HG02884 (cell line): Measurements from ENCODE around the gene RANBP10.

Source experiments
- ATAC-seq: cut with Tn5 transposase; IDR thresholded peaks from one replicate; pipeline ENCODE4 v1.9.1; 2021; ENCODE audit warnings: mild to moderate bottlenecking, moderate library complexity; ENCODE audit not compliant: unreplicated experiment

RANBP10 gene

DNA sequence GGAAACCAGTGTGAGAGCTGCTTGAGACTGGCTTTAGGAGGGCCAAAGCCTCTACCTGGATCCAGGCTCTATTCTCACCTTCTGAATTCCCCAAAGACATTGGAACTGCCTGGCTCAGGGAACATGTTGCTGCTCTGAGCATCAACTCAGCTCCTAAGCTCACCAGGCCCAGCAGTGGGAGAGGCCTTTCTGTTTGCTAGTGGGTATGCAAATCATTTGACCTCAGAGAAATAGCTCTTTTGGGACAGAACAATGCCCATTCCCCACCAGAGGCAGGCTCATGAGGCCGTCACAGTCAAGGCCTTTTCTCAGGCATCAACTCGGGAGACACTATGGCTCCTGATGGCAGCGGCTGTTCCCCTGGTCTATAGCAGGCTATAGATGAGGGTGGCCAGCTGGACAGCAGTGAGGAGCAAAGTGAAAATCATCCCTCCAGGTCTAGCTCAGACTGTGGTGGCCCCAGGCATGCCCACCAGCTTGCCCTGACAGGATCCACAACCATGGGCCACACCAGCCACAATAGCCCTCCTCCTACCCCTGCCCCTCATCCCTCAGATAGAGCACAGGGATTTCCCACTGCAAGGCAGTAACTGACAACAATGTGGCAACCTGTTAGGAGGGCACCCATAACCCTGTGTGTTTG is 56.8 kb downstream of the RANBP10 start:
- no peak for ATAC-seq

DNA sequence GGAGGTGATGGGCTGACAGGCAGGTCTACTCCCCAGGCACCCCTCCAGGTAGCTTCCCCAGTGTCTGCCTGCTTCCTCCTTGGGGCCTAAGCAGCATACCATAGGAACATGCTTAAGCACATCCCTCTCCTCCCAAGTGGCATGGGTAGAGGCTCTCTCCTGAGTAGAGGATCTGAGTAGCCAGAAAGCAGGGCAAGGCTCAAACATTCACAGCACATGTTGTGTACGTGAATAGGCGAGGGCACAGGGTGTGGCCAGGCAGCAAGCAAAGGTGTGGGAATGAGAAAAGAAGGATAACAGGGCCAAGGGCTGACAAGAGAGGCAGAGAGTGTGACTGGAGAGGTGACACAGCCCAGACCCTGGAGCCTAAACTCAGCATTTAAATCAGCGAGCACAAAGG is 57.5 kb downstream of the RANBP10 start:
- no peak for ATAC-seq

DNA sequence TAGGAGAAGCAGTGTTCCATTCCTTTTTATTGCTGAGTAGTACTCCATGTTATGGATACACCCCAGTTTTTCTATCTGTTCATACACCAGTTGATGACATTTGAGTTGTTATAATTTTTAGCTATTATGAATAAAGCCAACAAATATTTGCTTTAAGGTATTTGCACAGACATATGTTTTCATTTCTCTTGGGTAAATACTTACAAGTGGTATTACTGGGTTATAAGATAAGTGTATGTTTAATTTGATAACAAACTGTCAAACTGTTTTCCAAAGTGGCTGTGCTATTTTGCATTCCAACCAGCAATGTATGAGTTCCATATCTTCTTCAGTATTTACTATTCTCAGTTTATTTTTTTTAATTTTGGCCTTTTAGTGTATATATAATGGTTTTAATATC is 59.5 kb downstream of the RANBP10 start:
- no peak for ATAC-seq

DNA sequence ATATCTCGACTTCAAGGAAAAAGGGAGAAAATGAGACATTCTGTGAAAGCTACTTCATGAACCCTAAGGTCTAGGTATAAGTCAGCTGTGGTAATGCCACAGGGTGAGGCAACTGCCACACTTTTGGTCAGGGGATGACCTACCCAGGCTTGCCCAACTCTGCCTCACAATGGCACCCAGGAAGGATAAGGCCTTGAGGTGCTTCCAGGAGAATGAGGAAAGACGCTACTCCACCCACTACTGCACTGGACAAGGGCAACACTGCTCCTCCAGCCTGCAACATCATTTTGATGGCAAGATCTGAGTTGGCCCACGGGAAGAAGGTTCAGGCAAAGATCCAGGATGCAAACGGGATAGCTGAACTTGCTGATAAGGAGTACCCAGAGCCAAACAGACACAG is 65.2 kb downstream of the RANBP10 start:
- no peak for ATAC-seq

DNA sequence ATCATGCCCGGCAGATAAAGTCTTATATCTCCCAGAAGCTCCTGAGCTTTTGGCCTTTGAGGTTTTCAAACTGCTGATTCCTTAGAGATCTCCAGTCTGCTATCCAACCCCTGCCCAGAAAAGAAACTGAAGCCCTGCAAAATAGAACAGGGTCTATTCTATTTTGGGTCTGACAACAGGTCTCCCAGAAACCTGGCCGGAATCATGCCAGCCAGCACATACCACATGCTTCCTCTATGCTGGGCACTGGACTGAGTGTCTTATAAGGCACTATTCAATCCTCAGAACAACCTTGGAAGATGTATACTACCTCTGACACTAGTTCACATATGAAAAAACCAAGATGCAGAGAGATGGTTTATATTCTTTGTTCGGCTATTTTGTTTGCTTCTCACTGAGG is 66.0 kb downstream of the RANBP10 start:
- no peak for ATAC-seq

DNA sequence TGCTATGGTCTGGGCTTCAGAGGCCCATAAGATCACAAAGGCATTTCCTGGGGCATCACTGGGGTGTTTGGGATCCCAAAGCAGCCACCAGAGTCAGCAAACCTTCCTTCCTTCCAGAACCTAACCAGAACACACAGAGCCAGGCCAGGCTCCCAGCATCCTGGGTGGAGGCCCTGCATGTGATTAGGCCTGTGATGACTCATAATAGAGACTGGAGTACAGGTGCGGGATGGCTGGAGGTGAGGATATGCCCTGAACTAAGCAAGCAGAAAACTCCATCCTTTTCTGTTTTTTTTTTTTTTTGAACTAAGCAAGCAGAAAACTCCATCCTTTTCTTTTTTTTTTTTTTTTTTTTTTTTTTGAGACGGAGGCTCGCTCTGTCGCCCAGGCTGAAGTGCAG is 69.5 kb downstream of the RANBP10 start:
- no peak for ATAC-seq

DNA sequence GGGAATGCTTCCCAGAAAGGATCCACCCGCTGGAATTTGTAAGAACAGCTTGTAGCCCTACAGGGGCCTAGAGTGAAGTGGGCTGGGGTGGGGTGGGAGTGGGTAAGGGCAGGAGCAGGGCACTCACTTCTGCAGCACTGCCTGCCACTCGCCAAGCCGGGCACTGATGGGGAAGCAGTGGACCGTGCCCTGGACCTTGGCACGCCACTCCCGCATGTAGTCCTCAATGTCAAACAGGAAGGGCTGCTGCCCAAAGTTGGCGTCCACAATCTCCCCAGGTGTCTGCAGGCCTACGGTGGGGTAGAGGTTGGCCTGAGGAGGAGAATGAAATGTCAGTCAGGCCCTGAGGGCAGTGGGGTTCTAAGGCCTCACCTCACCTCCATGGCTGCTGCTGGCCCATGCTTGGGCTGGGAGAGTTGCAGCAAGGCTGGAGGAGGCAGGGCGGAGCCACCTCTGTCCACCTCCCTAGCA is 71.6 kb downstream of the RANBP10 start:
- no peak for ATAC-seq

DNA sequence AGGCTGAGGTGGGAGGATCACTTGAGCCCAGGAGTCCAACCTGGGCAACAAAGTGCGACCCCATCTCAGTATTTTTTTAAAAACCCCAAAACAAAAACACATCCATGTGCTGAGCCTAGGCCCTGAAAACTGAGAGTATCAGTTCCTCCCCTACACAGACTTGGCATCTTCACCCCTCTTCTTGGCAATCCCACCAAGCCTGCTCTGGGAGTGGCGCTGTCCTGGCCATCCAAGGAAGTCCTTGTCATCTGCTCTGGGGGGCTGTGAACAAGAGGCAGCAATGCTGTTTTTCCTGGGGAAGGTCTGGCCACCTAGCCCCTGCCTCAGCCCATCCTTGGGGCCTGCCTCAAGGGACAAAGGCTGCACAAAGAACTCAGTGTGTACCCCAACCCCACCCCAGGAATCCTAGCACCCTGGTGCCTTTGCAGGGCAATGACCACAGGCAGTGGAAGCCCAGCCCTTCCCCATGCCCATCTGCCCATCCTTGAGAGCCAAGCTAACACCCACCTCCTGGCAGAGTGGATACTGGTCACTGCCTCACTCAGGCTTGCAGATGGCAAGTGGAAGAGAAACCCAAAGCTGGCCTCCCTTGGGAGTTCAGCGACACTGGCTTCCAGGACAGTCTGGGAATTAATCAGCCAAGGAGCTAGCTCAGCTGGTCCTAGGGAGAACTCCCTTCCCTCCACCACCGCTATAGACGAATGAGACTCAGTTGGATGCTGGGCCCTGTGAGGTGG is 72.5 kb downstream of the RANBP10 start:
- no peak for ATAC-seq

DNA sequence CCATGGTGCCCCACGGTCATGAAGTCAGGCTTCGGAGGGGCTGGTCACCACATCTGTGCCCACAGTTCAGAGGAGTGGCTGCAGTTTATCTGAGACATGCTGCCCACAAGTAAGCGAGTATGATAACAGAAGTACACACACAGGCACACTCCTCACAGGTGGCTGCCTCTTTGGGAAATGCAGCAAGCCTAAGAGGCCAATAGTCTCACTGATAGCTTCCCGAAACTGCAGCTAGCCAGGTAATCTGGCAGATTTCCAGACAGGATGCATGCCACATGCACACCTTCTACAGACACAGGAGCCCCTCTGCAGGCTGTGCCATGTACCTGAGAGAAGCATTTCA is 74.6 kb downstream of the RANBP10 start:
- ATAC-seq: no peak

DNA sequence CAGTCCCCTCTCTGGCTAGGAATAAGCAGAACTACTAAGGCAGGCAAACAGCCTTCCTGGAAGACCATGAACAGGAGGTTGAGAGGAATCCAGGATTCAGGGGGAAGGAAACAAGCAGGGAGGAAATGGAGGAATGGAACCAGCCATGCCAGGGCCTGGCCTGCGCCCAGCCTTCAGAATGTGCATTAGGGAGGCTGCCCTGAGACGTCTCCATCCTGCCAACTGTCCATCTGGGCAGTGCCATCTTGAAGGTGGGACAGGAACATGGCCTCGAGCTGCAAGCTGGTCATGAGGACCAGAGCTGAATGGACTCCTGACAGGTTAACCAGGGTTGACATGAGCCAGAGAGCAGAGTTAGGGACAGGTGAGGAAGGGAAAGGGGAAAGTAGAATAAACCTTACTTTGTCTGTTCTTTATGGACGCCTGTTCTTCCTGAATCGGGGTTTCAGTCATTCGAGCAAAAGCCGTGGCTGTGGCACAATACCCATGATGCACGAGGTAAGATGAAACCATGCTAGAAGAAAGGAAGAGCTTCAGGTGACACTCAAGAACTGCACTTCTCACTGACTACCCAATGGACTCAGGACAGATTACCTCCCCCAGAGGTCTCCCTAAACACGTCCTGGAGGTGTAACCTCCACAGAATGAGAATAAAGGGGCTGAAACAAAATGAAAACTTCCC is 75.1 kb downstream of the RANBP10 start:
- ATAC-seq: no peak

DNA sequence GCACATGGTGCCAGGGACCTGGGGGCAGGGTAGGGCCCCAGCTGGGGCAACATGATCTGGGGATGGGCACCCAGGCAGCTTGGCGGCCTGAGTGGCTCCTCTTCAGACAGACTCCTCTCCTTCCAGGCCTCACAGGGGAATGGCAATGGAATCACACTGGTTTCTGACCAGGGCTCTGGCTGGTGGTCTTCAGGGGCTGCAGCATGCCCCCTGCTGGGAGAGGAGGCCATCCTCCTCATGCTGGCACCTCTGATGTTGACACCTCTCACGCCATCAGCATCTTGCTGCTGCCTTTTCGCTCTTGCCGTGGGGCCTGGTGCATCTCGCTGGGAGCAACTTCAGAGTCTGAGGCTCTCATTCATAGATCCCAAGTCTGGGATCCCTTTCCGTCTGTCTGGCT is 76.0 kb downstream of the RANBP10 start:
- ATAC-seq: no peak

DNA sequence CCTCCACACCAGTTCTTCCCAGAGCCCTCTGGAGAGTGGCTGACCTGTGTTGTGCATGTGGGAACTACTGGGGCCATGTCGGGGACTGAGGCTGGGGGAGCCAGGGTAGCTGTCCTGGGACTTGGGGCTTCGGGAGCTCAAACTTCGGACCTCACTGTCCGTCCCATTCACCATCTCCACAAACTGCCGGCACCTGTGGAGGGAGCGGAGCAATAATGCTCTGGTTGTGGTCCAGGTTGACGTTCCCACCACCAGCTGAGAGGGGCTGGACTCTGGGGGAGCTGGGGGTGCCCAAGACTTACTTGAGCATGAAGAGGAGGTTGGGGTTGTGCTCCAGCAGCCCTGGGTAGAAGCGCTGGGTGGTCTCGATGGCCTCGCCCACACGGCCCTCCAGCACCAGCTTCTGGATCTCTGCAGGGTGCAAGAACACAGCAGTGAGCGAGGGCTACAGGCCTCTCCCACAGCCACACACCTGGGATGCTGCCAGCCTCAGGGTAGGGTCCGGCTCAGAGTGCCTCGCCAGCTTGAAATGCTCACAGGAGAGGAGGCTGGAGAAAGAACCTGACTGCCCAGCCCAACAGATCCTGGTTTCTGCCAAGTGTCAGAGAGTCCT is 76.6 kb downstream of the RANBP10 start:
- no peak for ATAC-seq

DNA sequence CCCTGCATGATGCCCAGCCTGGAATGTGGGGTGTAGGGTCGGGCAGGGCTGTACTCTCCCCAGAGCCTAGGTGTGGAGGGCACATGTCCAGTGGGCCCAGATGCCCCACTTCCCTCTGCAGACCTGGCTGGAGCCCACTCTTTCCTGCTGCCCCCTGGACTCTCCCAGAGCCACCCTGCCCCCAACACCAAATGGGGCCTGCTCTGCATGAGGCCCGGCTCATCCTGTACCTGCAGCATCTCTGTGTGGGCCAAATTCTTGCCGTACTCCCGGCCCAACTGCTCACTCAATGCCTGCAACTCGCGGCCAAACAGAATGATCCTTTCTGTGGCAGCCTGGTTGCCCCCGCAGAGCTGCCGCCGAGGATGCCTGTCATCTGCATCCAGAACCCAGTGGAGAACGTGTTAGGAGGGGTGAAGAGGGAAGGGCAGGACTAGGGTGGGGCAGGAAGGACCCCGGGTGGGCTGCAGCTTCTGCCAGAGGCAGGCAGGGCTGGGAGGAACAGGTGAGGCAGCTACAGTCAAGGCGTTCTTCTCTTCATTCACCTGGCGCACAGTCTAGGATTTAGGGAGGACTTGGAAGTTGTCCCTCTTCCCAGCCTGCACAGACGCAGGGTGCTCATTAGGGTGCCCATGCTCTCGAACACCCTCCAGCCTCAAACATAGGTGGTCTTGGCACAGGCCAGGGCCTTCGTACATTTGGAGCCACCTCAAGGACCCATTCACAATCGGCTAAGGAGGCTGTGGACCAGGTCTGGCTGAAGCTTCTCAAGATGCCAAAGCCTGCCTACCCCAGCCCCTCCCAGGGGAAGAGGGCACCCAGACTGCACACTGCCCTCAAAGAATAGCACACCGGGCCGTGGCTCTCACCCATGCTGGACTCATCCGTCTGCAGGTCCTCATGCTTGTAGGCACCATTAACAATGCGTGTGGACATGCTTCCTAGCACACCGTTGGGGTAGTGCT is 78.6 kb downstream of the RANBP10 start:
- no peak for ATAC-seq

DNA sequence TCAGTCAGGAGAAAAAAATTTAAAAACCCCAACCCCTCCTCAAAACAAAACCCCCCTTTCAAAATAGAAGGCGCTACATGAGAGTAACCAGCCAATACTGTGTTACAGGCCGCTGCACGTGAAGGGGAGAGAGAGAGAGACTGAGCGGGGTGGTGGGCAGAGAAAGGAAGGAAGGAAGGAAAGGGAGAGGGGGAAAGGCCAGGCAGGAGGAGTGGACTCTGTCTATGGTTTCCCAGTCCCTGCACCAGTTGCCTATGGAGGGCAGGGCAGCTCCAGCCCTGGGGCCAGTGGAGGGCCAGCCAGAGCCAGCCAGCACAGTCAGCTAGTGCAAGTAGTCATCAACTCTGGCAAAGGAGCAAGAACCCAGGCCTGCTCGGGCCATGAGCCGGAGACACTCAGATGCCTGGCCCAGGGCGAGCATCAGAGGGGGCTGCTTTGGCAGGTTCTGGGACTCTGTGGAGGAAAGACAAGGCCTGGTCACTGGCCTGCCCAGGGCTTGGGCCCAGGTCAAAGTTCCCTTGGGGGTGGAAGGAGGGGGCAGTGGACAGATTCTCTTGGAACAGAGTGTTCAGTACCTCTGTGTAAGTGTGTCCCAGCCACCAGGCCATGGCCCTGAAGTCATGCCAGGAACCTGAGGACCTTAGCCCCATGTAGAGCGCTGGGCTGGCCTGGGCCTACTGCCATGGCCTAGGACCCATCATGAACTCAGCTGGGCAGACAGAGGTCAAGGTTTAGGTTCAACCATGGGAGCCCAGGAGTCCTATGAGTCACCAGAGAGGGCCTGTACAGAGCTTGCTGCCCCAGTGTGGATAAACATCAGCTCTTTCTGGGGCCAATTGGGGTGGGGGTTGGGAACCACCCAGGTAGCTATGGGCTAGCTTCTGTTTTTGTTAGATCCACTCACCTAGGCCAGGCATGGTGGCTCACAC is 80.0 kb downstream of the RANBP10 start:
- no peak for ATAC-seq

DNA sequence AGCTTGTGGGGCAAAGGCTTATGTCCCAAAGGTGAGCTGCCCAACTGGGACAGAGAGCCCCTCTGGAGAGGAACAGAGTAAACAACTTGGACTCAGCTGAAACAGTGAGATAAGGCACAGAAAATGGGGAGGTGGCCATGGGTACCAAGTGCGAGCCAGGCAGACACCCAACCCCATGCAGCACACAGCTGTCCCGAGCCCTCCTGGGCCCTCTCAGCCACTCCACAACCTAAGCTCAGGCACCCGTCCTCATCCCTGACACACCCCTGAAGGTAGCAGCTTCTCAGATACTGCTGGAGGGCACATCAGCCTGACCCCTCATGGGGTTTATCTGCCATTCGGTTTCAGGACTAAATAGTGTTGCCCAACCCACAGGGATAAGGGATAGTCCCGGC is 82.5 kb downstream of the RANBP10 start:
- no peak for ATAC-seq

DNA sequence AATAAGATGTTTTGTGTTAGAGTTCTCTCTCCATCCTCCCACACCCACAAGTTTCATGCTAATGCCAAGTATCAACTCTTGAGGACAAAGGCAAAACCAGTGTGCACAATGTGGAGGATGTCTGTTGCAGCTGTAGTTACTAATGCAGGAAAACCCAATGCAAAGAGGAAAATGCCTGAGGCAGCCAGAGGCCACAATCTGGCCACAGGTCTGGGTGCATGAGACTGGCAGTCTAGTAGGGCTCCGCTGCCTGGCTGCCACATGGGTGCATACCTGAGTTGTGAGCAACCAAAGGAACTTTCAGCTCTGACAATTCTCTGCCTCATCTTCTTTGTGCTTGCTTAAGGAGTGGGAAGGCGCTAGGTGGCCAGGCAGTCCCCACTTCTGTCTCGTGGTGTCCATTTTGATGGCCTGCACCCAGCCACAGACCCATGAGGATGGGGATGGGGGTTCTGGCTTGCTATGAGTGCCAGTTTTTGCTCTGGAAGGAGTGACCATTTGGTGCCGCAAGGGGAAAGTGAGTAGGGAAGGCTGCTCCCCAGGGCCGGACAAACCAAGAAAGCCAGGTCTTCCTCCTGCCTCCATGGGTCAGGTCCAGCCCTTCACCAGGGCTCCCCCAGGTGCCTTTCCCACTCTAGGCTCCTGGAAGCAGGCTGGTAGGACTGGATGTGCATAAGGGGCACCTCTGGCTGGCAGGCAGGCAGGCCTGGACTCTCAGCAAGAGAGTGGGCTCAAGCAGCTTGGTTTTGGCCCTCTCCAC is 83.0 kb downstream of the RANBP10 start:
- ATAC-seq: no peak

DNA sequence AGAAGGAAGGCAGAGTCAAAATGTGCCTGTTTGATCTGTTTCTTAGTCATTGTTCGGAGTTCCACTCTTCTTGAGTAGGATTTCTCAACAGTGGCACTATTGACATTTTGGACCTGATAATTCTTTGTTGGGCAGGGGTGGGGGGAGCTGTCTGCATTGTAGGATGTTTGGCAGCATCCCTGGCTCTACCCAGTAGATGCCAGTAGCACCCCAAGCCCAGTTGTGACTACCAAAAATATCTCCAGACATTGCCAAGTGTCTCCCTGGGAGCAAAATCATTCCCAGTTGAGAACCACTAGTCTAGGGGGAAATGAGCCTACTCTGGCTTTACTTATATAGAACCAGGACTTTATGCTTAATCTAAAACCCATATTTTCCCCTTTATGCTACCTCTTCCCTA is 86.1 kb downstream of the RANBP10 start:
- no peak for ATAC-seq

DNA sequence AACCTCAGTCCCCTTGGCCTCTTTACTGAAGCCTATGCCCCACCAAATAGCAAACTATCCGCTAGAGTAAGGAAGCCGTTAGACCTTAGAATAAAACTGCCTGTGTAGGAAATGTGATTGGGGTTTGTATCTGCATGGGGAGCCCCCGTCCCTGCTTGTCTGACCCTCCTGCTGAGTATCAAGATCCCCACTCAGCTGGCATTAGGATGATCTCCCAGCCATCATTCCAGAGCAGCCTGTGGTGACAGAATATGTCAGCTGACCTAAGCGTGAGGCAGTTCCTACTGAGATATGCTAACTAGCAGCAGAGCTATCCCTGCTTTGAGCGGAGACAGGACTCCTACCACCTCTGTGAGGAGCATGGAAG is 86.6 kb downstream of the RANBP10 start:
- no peak for ATAC-seq
